NB4 (cell line): Measurements from ENCODE around the gene ATP6V0A4.

Experiments used
- MYC ChIP-seq: IDR thresholded peaks from 2 replicates; pipeline ENCODE4 v1.6.1; 2011; ENCODE audit warnings: low read depth, low read length
- POLR2A ChIP-seq: IDR thresholded peaks from 2 replicates; pipeline ENCODE4 v1.6.1; 2011; ENCODE audit warnings: mild to moderate bottlenecking; ENCODE audit not compliant: insufficient read length; ENCODE audit errors: extremely low read depth
- TF ChIP-seq, protein P1 (sequence below): IDR thresholded peaks from one replicate; pipeline ENCODE4 v1.5.1; 2012; ENCODE audit warnings: low read depth, low read length
- TF ChIP-seq, protein P2 (sequence below): IDR thresholded peaks from 2 replicates; pipeline ENCODE4 v1.6.1; 2011; ENCODE audit warnings: low read depth, low read length

DNA sequence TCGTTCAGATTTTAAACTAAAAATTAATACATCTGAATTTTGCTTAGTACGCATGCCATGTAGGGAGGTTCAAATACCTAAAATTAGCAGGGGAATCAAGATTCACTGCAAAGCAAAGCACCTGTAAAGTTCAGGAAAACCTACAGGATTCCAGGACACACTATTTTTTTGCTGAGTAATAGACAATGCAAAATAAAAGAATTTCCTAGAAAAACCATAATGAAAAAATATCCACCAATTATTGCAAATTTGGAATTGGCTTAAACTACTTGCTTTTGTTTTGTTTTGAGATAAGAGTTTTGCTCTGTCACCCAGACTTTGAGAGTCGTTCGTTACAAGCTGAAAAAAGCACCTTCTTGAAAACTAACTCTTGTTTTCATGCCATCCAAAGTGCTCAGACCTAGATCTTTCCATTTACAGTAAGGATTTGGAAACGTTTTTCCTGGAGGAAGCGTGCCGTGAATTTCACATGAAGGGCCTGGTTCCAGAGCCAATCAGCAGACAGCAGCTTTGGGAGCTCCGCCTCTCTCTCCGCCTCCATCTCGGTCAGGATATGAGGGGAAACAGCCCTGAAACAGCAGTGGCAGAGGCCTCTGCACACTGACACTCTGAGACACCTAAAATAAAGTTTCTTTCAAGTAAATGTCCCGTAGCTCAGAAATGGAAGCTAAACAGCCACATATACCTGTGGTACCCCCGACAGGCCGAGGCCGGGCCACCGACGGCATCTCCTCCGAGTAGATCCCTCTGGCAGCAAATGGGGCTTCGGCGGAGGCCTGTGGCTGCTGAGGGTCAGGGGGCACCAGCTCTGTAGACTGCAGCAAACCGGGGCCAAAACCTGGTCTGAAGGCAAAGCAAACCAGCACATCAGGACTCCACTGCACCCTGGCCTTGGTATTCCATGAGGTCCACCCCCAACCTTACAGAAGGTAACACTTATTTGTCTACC is 45.9 kb upstream of the ATP6V0A4 start:
- TF ChIP-seq, protein P1, sequence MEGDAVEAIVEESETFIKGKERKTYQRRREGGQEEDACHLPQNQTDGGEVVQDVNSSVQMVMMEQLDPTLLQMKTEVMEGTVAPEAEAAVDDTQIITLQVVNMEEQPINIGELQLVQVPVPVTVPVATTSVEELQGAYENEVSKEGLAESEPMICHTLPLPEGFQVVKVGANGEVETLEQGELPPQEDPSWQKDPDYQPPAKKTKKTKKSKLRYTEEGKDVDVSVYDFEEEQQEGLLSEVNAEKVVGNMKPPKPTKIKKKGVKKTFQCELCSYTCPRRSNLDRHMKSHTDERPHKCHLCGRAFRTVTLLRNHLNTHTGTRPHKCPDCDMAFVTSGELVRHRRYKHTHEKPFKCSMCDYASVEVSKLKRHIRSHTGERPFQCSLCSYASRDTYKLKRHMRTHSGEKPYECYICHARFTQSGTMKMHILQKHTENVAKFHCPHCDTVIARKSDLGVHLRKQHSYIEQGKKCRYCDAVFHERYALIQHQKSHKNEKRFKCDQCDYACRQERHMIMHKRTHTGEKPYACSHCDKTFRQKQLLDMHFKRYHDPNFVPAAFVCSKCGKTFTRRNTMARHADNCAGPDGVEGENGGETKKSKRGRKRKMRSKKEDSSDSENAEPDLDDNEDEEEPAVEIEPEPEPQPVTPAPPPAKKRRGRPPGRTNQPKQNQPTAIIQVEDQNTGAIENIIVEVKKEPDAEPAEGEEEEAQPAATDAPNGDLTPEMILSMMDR = no peak
- TF ChIP-seq POLR2A = no peak
- TF ChIP-seq, protein P2, sequence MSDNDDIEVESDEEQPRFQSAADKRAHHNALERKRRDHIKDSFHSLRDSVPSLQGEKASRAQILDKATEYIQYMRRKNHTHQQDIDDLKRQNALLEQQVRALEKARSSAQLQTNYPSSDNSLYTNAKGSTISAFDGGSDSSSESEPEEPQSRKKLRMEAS = no peak
- no peak for TF ChIP-seq MYC
